CD4-positive, CD25-positive, alpha-beta regulatory T cell (primary cell): Measurements from ENCODE around the gene DNAH10. TPM values are rescaled to one million over a fixed set of nuclear protein-coding genes. Genes with fewer than 3 reads are reported as not detected.

Source experiments
- ATAC-seq, 2 donors: fragments of 150-1000 bp; cut with Tn5 transposase; one replicate each; pipeline ENCODE4 v1.10.0; 2021; ENCODE audit warnings: low read depth in 2 of 2, moderate number of reproducible peaks in 2 of 2, moderate library complexity in 1 of 2
- DNase-seq, 3 donors: peaks; one replicate each; pipeline versions ENCODE4 v3.0.0 to v3.0.0-alpha.2; 2012 to 2022; ENCODE audit warnings: mixed read lengths in 1 of 3
- H3K27ac ChIP-seq: one replicate; pipeline ENCODE4 v1.7.0; 2013; ENCODE audit warnings: mild to moderate bottlenecking, low read length; ENCODE audit not compliant: insufficient read depth, poor library complexity, severe bottlenecking
- H3K27me3 ChIP-seq: one replicate; pipeline ENCODE4 v1.7.0; 2013; ENCODE audit warnings: low read length; ENCODE audit not compliant: control insufficient read depth, insufficient read depth
- H3K36me3 ChIP-seq: one replicate; pipeline ENCODE4 v1.7.0; 2013; ENCODE audit warnings: mild to moderate bottlenecking, low read length, moderate library complexity; ENCODE audit not compliant: control insufficient read depth, insufficient read depth
- H3K4me1 ChIP-seq: 2 replicates; pipeline ENCODE4 v1.7.0; 2013; ENCODE audit warnings: mild to moderate bottlenecking, low read length; ENCODE audit not compliant: insufficient read depth, control insufficient read depth, poor library complexity, severe bottlenecking
- H3K4me3 ChIP-seq: one replicate; pipeline ENCODE4 v1.7.0; 2013; ENCODE audit warnings: low read depth, mild to moderate bottlenecking, low read length, moderate library complexity
- H3K9me3 ChIP-seq, 2 experiments: 1 replicate in 1 of 2; 2 replicates in 1 of 2; pipeline ENCODE4 v1.7.0; 2013; ENCODE audit warnings: low read length in 2 of 2, mild to moderate bottlenecking in 1 of 2, moderate library complexity in 1 of 2; ENCODE audit not compliant: control insufficient read depth in 2 of 2
- H3K27ac Mint-ChIP-seq, 3 donors: one replicate each; pipeline ENCODE4 v1.8.0; 2020 to 2022; ENCODE audit warnings: mild to moderate bottlenecking in 3 of 3, mixed read lengths in 3 of 3, moderate library complexity in 2 of 3
- H3K27me3 Mint-ChIP-seq: one replicate; pipeline ENCODE4 v1.8.0; 2022; ENCODE audit warnings: mild to moderate bottlenecking, mixed read lengths
- H3K36me3 Mint-ChIP-seq: one replicate; pipeline ENCODE4 v1.8.0; 2020; ENCODE audit warnings: mixed read lengths
- H3K4me1 Mint-ChIP-seq, 4 donors: one replicate each; pipeline ENCODE4 v1.8.0; 2020 to 2022; ENCODE audit warnings: mixed read lengths in 4 of 4, mild to moderate bottlenecking in 1 of 4
- H3K4me3 Mint-ChIP-seq, 4 donors: one replicate each; pipeline ENCODE4 v1.8.0; 2020 to 2022; ENCODE audit warnings: mild to moderate bottlenecking in 4 of 4, mixed read lengths in 4 of 4, moderate library complexity in 3 of 4
- H3K9me3 Mint-ChIP-seq, 7 donors: one replicate each; pipeline ENCODE4 v1.8.0; 2020 to 2022; ENCODE audit warnings: mixed read lengths in 7 of 7, mild to moderate bottlenecking in 3 of 7, moderate library complexity in 2 of 7
- polyA plus RNA-seq, 4 donors: library from polyadenylated mRNA; unstranded; fragments of 300-500 nt; fragmentation: Illumina TruSeq; gene quantifications; one replicate each; pipeline ENCODE4 v1.2.3, GENCODE V29; 2021
- total RNA-seq: library from RNA; stranded (reverse); gene quantifications from one replicate; pipeline ENCODE4 v1.2.3, GENCODE V29; 2022

The DNAH10 gene
- total and polyA plus RNA-seq, 5 donors from 2014 or later: 0.02 to 0.07 TPM; not detected in 3

DNA sequence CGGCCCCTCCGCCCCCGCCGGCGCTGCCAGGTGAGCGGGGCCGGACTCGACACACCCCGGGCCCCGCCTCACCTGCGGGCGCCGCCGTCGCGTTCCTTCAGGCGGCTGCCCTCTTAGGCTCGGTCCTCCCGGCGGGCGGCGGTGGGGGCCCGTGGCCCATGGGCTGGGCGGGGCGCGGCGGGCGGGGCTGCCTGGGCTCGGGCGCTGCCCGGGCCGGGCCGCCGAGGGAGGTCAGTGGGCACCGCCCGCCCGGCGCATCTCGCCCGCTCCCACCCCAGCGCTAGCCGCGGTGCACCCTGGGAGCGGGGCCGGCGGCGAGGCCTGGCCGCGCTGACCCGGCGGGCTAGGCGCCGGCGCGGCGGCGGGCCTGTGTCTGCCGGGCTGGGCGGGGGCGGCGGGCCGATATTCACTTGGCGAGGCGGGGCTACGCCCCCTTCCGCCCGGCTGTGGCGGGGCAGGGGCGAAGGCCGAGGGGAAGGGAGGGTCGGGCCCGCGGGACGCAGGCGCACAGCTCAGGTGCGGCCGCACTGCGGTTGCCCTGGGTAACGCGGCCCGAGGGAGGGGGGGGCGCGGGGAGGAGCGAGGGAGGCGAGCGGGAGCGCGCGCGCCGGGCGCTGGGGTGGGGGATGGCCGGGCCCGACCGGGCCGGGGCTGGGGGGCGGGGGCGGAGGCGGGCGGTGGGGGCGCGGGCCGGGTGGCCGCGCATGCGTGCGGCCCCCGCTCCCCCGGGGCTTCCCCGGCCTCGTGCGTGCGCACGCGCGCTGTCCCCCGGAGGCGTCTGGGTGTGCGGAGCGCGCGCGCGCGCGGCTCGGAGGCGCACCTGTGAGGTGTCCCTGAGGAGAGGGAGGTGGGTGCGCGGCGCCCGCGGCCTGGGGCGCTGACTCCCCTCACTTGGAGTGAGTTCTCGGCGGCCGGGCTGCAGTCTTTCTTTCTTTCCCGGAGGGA lies 210.6 kb downstream of the DNAH10 start, which contains the start of the genes CCDC92 and ZNF664:
TSS of gene CCDC92 (minus strand) at position 375 of the 945 bp plus-strand sequence. CDS start 28,526 bp downstream, outside the sequence.
TSS of gene ZNF664 (plus strand) at position 759 of the 945 bp plus-strand sequence. CDS start 38,930 bp downstream, outside the sequence.
- Histone ChIP-seq H3K36me3 (no peaks in the 10 kb centered on the region), H3K27ac (peak within 1 kb of the TSS; percentile 70), H3K9me3 (no peaks in the 10 kb centered on the region), H3K4me1 (peaks cover 19% of the 10 kb centered on the region), H3K4me3 (peak within 1 kb of the TSS; percentile 79), H3K27me3 (no peaks in the 10 kb centered on the region)
- peak; percentile 91 to 93 (median 93) for DNase-seq
- Mint-ChIP-seq H3K36me3 (peaks cover 7% of the 10 kb centered on the region), H3K27ac (peak within 1 kb of the TSS; percentile 84 to 95 (median 88)), H3K27me3 (peaks cover 4% of the 10 kb centered on the region), H3K9me3 (peaks cover 0 to 3% (median 0%) of the 10 kb centered on the region in 7 donors), H3K4me1 (peaks cover 5 to 37% (median 27%) of the 10 kb centered on the region in 4 donors), H3K4me3 (peak within 1 kb of the TSS; percentile 90 to 96 (median 95))
- peak; percentile 86 to 87 for ATAC-seq

GRCh38 chr12:123973552-123974341 lies 211.6 kb downstream of the DNAH10 start:
- peak overlapping the region; percentile 86 to 96 (median 94) for H3K4me3 Mint-ChIP-seq
- H3K4me1 Mint-ChIP-seq: peaks cover 7 to 37% (median 29%) of the 10 kb centered on the region in 4 donors
- H3K27me3 Mint-ChIP-seq: peaks cover 4% of the 10 kb centered on the region
- peaks cover 7% of the 10 kb centered on the region for H3K36me3 Mint-ChIP-seq
- Histone ChIP-seq H3K4me3 (peak overlapping the region; percentile 49), H3K9me3 (no peaks in the 10 kb centered on the region), H3K27ac (peak overlapping the region; percentile 70), H3K27me3 (no peaks in the 10 kb centered on the region), H3K36me3 (no peaks in the 10 kb centered on the region), H3K4me1 (peaks cover 19% of the 10 kb centered on the region)
- no peak for ATAC-seq
- peak overlapping the region; percentile 84 to 95 (median 88) for H3K27ac Mint-ChIP-seq
- peak; percentile 7 to 17 (median 10) for DNase-seq
- H3K9me3 Mint-ChIP-seq: peaks cover 0 to 3% (median 0%) of the 10 kb centered on the region in 7 donors

DNA sequence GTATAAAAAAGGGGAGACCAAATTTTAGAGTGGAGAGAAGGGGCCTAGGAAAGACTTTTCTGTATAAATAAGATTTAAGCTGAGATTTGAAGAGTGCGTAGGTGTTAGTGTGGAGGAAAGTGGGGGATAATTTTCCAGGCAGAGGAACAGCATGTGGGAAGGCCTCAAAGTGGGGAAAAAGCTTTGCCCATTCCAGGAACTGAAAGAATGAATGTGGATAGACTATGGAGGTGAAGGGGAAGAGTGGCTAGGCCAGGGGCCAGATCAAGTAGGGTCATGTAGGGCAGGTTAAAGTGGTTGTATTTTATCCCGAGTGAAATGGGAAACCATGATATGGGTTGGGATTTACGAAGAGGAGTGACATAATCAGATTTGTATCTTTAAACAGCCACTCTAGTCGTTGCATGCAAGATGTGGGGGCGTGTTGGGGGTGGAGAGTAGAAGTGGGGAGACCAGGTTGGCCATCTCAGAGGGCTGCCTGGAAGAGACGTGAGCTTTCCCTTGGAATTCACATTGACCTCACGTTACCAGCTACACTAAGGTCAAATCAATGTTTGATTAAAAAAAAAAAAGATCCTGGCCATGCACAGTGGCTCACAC lies 214.2 kb downstream of the DNAH10 start:
- Mint-ChIP-seq H3K27ac (peak overlapping the region in 2 of 3 donors; percentile 7 to 64), H3K36me3 (peaks cover 14% of the 10 kb centered on the region), H3K27me3 (peaks cover 4% of the 10 kb centered on the region), H3K4me3 (peak overlapping the region in 1 of 4 donors; percentile 39), H3K4me1 (peaks cover 12 to 34% (median 29%) of the 10 kb centered on the region in 4 donors), H3K9me3 (peaks cover 0 to 3% (median 0%) of the 10 kb centered on the region in 7 donors)
- Histone ChIP-seq H3K27ac (no peak overlapping the region), H3K4me3 (no peak overlapping the region), H3K9me3 (no peaks in the 10 kb centered on the region), H3K36me3 (no peaks in the 10 kb centered on the region), H3K4me1 (peaks cover 17% of the 10 kb centered on the region), H3K27me3 (no peaks in the 10 kb centered on the region)
- ATAC-seq (no peak), DNase-seq (no peak)

GRCh38 chr12:123979566-123979965 lies 217.5 kb downstream of the DNAH10 start:
- Mint-ChIP-seq H3K9me3 (no peaks in the 10 kb centered on the region), H3K27me3 (no peaks in the 10 kb centered on the region), H3K4me1 (peaks cover 15 to 40% (median 31%) of the 10 kb centered on the region in 4 donors), H3K27ac (no peak overlapping the region), H3K4me3 (no peak overlapping the region), H3K36me3 (peaks cover 14% of the 10 kb centered on the region)
- DNase-seq (no peak), ATAC-seq (no peak)
- H3K4me3 ChIP-seq: no peak overlapping the region
- no peaks in the 10 kb centered on the region for H3K9me3 ChIP-seq
- peaks cover under 1% of the 10 kb centered on the region for H3K4me1 ChIP-seq
- no peaks in the 10 kb centered on the region for H3K27me3 ChIP-seq
- no peak overlapping the region for H3K27ac ChIP-seq
- H3K36me3 ChIP-seq: peaks cover 3% of the 10 kb centered on the region

DNA sequence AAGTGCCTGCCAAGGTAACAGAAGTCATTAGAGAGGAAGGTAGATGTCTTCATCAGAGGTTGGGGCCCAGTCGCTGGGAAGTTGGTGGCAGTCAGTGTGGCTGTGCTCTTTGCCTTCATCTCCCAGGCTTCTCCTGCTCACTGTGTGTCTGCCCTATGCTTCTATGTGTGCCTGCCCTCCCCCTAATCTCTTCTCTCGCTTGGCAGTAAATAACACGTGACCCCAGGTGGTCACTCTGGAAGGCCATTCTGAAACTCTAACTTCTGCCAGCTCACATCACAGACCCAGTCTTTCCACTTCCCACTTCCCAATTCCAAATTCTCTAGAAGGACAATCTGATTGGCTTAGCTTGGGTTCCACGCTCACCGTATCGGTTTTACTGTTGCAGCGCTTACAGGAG lies 220.2 kb downstream of the DNAH10 start:
- DNase-seq (no peak), ATAC-seq (no peak)
- Histone ChIP-seq H3K9me3 (no peaks in the 10 kb centered on the region), H3K27me3 (no peaks in the 10 kb centered on the region), H3K4me1 (no peaks in the 10 kb centered on the region), H3K27ac (no peak overlapping the region), H3K4me3 (no peak overlapping the region), H3K36me3 (peaks cover 3% of the 10 kb centered on the region)
- no peak overlapping the region for H3K27ac Mint-ChIP-seq
- no peak overlapping the region for H3K4me3 Mint-ChIP-seq
- H3K27me3 Mint-ChIP-seq: no peaks in the 10 kb centered on the region
- peaks cover 12% of the 10 kb centered on the region for H3K36me3 Mint-ChIP-seq
- H3K4me1 Mint-ChIP-seq: peaks cover 18 to 51% (median 32%) of the 10 kb centered on the region in 4 donors
- H3K9me3 Mint-ChIP-seq: no peaks in the 10 kb centered on the region

- Mint-ChIP-seq H3K27ac (peak overlapping the region; percentile 0 to 55 (median 9)), H3K4me1 (peaks cover 17 to 46% (median 32%) of the 10 kb centered on the region in 4 donors)
Observed at GRCh38 chr12:123983822-123984485, 221.9 kb downstream of the DNAH10 start.

More at GRCh38 chr12:123983822-123984485, 221.9 kb downstream of the DNAH10 start:
- H3K4me3 ChIP-seq: no peak overlapping the region
- no peaks in the 10 kb centered on the region for H3K4me1 ChIP-seq
- Mint-ChIP-seq H3K36me3 (peaks cover 25% of the 10 kb centered on the region), H3K9me3 (no peaks in the 10 kb centered on the region), H3K27me3 (no peaks in the 10 kb centered on the region), H3K4me3 (no peak overlapping the region)
- ATAC-seq (peak; percentile 48 to 58), DNase-seq (peak; percentile 16 to 80 (median 60))
- peaks cover 7% of the 10 kb centered on the region for H3K36me3 ChIP-seq
- no peak overlapping the region for H3K27ac ChIP-seq
- no peaks in the 10 kb centered on the region for H3K9me3 ChIP-seq
- no peaks in the 10 kb centered on the region for H3K27me3 ChIP-seq
